Measurements from ENCODE around the gene AIPL1.

DNA sequence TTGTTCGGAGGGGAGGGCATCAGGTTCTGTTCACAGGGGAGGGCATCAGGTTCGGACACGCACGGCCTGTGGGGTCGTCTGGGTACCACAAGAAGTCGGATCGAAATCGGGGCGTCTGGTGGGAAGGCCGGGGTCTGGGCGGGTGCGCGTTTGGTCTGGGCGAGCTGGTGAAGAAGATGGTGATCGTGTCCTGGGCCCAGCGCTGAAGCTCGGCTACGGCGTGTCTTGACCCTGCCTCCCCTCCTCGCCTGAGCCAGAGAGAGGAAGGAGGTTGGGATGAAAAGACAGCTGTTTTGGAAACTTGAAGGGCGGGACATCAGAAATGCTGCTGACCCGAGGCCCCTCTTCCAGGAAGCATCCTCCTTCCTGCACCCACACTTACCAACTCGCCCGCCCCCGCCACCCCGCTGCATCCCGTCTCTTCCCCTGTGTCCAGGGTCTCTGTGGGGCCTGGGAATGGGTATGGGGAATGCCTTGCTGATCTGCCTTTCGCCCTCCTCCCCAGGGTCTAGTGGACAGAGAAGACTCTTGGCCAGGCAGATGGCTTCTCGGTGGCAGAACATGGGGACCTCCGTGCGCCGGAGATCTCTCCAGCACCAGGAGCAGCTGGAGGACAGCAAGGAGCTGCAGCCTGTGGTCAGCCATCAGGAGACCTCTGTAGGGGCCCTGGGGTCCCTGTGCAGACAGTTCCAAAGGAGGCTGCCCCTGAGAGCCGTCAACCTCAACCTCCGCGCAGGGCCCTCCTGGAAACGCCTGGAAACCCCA lies 9.8 kb upstream of the AIPL1 start:
- no peak for TF ChIP-seq SUZ12 (IDR thresholded peaks at IDR 0.05; ENCODE audit: extremely low read depth, insufficient read depth, insufficient read length)
- no peak for TF ChIP-seq ZNF274 (IDR thresholded peaks at IDR 0.05; ENCODE audit: low read depth, low read length)
- TF ChIP-seq YY1 (IDR thresholded peaks at IDR 0.05; ENCODE audit: insufficient read depth, insufficient read length) = no peak
